Adrenal gland (tissue), 12 donors: Measurements from ENCODE around the gene NHSL1. TPM values are rescaled to one million over a fixed set of nuclear protein-coding genes. Genes with fewer than 3 reads are reported as not detected.

Experiments used
- DNase-seq, 7 donors: peaks; one replicate each; pipeline ENCODE4 v3.0.0-alpha.2; 2019 to 2020
- H3K27ac ChIP-seq, 5 donors: fragments of 200-600 bp; sonication (generic) in 4 of 5; 1 replicate in 3 of 5; 2 replicates in 2 of 5; pipeline versions ENCODE4 v1.5.1 to v1.8.0; 2016 to 2020; ENCODE audit warnings: mild to moderate bottlenecking in 1 of 5
- H3K27me3 ChIP-seq: fragments of 200-600 bp; 2 replicates; pipeline ENCODE4 v1.8.0; 2021
- H3K36me3 ChIP-seq, 2 donors: fragments of 200-600 bp; replicated peaks in 1 of 2; 1 replicate in 1 of 2; 2 replicates in 1 of 2; pipeline versions ENCODE4 v1.5.1 to v1.8.0; 2018 to 2022
- H3K4me1 ChIP-seq, 2 donors: fragments of 200-600 bp; replicated peaks in 1 of 2; 1 replicate in 1 of 2; 2 replicates in 1 of 2; pipeline versions ENCODE4 v1.5.1 to v1.8.0; 2018 to 2021
- H3K4me3 ChIP-seq, 4 donors: fragments of 200-600 bp; sonication (generic) in 3 of 4; one replicate each; pipeline ENCODE4 v1.5.1; 2016 to 2018
- H3K9me3 ChIP-seq, 3 donors: fragments of 200-600 bp; sonication (generic) in 1 of 3; replicated peaks in 1 of 3; 1 replicate in 2 of 3; 2 replicates in 1 of 3; pipeline versions ENCODE4 v1.5.1 to v1.8.0; 2016 to 2021
- POLR2A ChIP-seq, 2 donors: fragments of 450-650 bp; IDR thresholded peaks; one replicate each; pipeline ENCODE4 v1.6.1; 2017; ENCODE audit warnings: antibody characterized with exemption in 2 of 2, mild to moderate bottlenecking in 2 of 2, moderate library complexity in 1 of 2
- WGBS, 4 donors: extraction: QIAGEN DNeasy Blood & Tissue Kit in 2 of 4; methylation state at CpG; one replicate each; pipeline versions ENCODE4 v1.1.5 to v1.1.7; 2013 to 2017; 5-methylcytosine and 5-hydroxymethylcytosine counted together
- intact Hi-C, 2 donors: fragments of 100-400 bp; cut with DNase I; formaldehyde crosslinking; loops; one replicate each; pipeline versions ENCODE4 v1.14.1 to v1.15.0; 2022 to 2023
- polyA plus RNA-seq, 3 donors: library from polyadenylated mRNA; stranded (reverse); fragments of 200-250 nt in 2 of 3; fragments of 350-450 nt in 1 of 3; fragmentation: Illumina TruSeq in 1 of 3; extraction: RNeasy Lipid Tissue Mini Kit (QIAGEN cat#74804) in 1 of 3; gene quantifications; one replicate each; pipeline ENCODE4 v1.2.3, GENCODE V29; 2013 to 2014
- total RNA-seq, 9 donors: library from RNA; depleted of rRNA in 4 of 9; stranded (reverse); fragments of >200 nt in 4 of 9; fragments of 120-200 nt in 1 of 9; fragmentation: NEBNext Ultra II Directional in 1 of 9; extraction: Animal tissue kit (Norgen Biotek cat#: 25700) in 1 of 9; gene quantifications; one replicate each; pipeline versions ENCODE4 v1.1.0 to v1.2.4, GENCODE V29; 2013 to 2023
- TF ChIP-seq, protein P1 (sequence below), 6 experiments: fragments of 450-650 bp in 4 of 6; fragments of 200-600 bp in 2 of 6; sonication (generic) in 1 of 6; IDR thresholded peaks; 1 replicate in 5 of 6; 2 replicates in 1 of 6; pipeline versions ENCODE4 v1.5.1 to v1.8.0; 2016 to 2021; ENCODE audit warnings: antibody characterized with exemption in 6 of 6, mild to moderate bottlenecking in 2 of 6, moderate library complexity in 1 of 6
- donor health status: healthy with polysubstance abuse.
- donor health status: Bipolar disorder and iron deficiency.
- donor health status: DM: yes; HTN: yes; CAD: no.
- donor health status: DM: no; HTN: no; CAD: no.
- donor health status: DM: no; HTN: no; CAD: no.
- donor health status: DM: yes; HTN: yes; CAD: no.

NHSL1 gene
- total and polyA plus RNA-seq, 12 donors: 1.2 to 12.7 (median 5.3) TPM

DNA sequence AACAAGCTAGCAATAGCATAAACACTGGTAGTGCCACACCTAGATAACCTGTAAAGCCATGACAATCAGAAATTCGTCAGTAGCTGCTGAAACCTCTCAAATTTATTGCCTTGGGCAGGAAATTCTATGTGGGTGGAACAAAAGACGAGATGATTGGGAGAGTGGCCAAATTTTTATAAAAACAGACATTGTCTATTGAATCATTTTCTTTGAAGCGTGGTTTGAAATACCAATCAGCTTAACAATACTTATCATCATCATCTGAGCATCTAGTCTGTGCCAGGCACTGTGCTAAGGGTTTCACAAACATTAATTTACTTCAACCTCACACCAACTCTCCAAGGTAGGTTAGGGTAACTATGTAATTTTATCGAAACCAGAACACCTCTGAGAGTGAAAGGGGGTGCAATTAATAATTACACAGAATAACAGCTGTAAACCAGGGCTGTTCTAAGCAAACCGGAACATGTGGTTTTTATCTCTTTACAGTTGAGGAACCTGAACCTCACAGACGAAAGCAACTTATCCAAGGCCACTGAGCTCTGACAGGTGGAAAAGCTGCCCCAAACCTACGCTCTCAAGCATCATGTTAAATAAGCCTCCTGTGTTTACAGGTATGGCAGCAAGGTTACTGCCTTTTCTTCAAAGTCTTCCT lies 43.4 kb downstream of the NHSL1 start:
- no peak overlapping the region for H3K27ac ChIP-seq
- no peaks in the 10 kb centered on the region for H3K9me3 ChIP-seq
- DNase-seq: no peak
- intact Hi-C loops: no loop called here
- no peak for TF ChIP-seq POLR2A (IDR thresholded peaks at IDR 0.05)
- TF ChIP-seq, protein P1, sequence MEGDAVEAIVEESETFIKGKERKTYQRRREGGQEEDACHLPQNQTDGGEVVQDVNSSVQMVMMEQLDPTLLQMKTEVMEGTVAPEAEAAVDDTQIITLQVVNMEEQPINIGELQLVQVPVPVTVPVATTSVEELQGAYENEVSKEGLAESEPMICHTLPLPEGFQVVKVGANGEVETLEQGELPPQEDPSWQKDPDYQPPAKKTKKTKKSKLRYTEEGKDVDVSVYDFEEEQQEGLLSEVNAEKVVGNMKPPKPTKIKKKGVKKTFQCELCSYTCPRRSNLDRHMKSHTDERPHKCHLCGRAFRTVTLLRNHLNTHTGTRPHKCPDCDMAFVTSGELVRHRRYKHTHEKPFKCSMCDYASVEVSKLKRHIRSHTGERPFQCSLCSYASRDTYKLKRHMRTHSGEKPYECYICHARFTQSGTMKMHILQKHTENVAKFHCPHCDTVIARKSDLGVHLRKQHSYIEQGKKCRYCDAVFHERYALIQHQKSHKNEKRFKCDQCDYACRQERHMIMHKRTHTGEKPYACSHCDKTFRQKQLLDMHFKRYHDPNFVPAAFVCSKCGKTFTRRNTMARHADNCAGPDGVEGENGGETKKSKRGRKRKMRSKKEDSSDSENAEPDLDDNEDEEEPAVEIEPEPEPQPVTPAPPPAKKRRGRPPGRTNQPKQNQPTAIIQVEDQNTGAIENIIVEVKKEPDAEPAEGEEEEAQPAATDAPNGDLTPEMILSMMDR (IDR thresholded peaks at IDR 0.05): no peak
- no peaks in the 10 kb centered on the region for H3K36me3 ChIP-seq
- H3K27me3 ChIP-seq: no peaks in the 10 kb centered on the region
- no peak overlapping the region for H3K4me3 ChIP-seq
- 38 to 49% (median 38%) methylated on average over 7 of the region's 7 CpGs for WGBS, 4 donors
- peaks cover 0 to 11% of the 10 kb centered on the region in 2 donors for H3K4me1 ChIP-seq

DNA sequence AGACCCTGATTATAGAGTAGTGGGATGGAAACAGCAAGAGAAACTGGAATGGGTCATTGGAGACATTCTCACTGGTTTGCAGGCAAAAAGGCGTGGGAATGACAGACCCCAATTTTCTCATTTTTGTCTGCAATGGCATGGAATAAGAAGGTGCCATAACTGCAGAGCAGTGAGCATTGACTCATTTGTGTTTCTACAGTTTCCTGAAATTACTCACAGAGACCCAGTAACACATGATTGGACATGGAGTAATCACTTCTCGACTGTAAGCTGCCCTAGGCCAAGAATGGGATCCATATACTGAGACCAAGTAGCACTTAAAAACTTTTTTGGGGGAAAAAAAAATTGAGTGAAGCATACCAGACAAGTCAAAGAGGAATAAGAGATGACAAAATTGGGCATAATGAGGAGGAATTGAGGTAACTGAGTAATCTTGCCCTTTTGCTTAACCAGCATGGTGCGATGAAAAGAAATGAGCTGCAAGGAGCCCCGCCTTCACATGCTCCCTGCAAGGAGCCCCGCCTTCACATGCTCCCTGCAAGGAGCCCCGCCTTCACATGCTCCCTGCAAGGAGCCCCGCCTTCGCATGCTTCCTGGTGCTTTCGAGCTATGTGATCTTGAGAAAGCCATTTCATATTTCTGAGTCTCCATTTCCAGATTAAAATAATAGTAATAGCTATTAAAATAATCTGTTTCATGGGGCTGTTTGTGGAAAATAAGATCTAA lies 44.1 kb downstream of the NHSL1 start:
- intact Hi-C loops: no loop called here
- no peaks in the 10 kb centered on the region for H3K36me3 ChIP-seq
- no peaks in the 10 kb centered on the region for H3K9me3 ChIP-seq
- WGBS, 4 donors: 76 to 85% (median 81%) methylated on average over 9 of the region's 9 CpGs
- no peak overlapping the region for H3K27ac ChIP-seq
- peak in 2 of 7 donors; percentile 9 to 16 for DNase-seq
- TF ChIP-seq, protein P1 (IDR thresholded peaks at IDR 0.05): no peak
- TF ChIP-seq POLR2A (IDR thresholded peaks at IDR 0.05): no peak
- H3K4me3 ChIP-seq: no peak overlapping the region
- no peaks in the 10 kb centered on the region for H3K27me3 ChIP-seq
- H3K4me1 ChIP-seq: peaks cover 0 to 11% of the 10 kb centered on the region in 2 donors

DNA sequence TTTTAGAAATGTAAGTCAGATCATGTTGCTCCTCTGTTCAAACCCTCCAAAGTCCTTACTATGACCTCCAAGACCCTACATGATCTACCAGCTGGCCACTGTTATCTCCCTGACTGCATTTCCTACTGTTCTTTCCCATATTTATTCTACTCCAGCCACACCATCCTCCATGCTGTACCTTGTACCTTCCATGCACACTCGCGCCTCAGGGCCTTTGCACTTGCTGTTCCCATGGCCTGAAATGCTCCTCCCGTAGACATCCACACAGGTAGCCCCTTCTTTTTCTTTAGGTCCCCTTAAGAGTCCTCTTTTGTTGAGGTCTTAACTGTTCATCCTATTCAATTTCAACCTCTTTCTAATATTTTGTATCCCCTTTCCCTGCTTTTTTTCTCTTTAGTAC lies 48.3 kb downstream of the NHSL1 start:
- peaks cover 0 to 7% of the 10 kb centered on the region in 2 donors for H3K4me1 ChIP-seq
- H3K9me3 ChIP-seq: no peaks in the 10 kb centered on the region
- no peak overlapping the region for H3K27ac ChIP-seq
- intact Hi-C loops: no loop called here
- H3K36me3 ChIP-seq: no peaks in the 10 kb centered on the region
- DNase-seq: no peak
- H3K4me3 ChIP-seq: no peak overlapping the region
- TF ChIP-seq, protein P1 (IDR thresholded peaks at IDR 0.05): no peak
- TF ChIP-seq POLR2A (IDR thresholded peaks at IDR 0.05): no peak
- 93 to 99% (median 97%) methylated on average over 3 of the region's 3 CpGs for WGBS, 4 donors
- no peaks in the 10 kb centered on the region for H3K27me3 ChIP-seq

DNA sequence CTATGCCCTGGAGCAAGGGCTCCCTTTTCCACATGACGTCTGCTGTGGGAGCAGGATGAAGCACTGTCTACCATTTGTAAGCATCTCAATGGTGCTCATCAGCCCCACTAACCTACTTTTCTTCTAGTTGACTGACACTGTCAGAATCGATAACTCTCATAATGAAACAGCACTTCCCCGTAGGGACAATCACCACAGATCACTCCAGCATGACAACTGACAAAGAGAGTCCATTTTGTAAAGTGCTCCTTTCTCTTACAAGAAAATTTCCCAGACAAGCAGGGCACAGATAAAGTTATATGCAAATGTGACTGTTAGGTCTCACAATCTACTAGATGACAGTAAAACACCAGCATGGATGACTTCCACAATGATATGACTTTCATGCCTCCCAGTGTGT lies 48.8 kb downstream of the NHSL1 start:
- TF ChIP-seq POLR2A (IDR thresholded peaks at IDR 0.05): no peak
- TF ChIP-seq, protein P1 (IDR thresholded peaks at IDR 0.05): no peak
- WGBS, 4 donors: 58 to 75% (median 68%) methylated on average over 3 of the region's 3 CpGs
- no peaks in the 10 kb centered on the region for H3K9me3 ChIP-seq
- H3K4me1 ChIP-seq: peaks cover 0 to 1% of the 10 kb centered on the region in 2 donors
- no peak overlapping the region for H3K4me3 ChIP-seq
- no peak for DNase-seq
- no peaks in the 10 kb centered on the region for H3K36me3 ChIP-seq
- intact Hi-C loops: no loop called here
- H3K27ac ChIP-seq: no peak overlapping the region
- no peaks in the 10 kb centered on the region for H3K27me3 ChIP-seq
